HepG2 (cell line): ENCODE data around the gene PSMA7. TPM values are rescaled to one million over a fixed set of nuclear protein-coding genes. Genes with fewer than 3 reads are reported as not detected.

Source experiments
- CBX1 ChIP-seq: IDR thresholded peaks from one replicate; pipeline ENCODE4 v1.6.1; 2016; ENCODE audit warnings: antibody characterized with exemption, low read depth
- KLF12 ChIP-seq: sonication (generic); formaldehyde crosslinking; IDR thresholded peaks from 2 replicates; pipeline ENCODE4 v1.4.0; 2020; ENCODE audit warnings: missing genetic modification reagents, borderline replicate concordance
- MTA1 ChIP-seq: sonication (generic); formaldehyde crosslinking; IDR thresholded peaks from 2 replicates; pipeline ENCODE4 v1.4.0; 2020; ENCODE audit warnings: missing genetic modification reagents, mild to moderate bottlenecking, borderline replicate concordance
- NFRKB ChIP-seq: fragments of 450-650 bp; IDR thresholded peaks from 2 replicates; pipeline ENCODE4 v1.6.1; 2017
- SALL1 ChIP-seq: sonication (generic); formaldehyde crosslinking; IDR thresholded peaks from 2 replicates; pipeline ENCODE4 v1.8.0; 2022; ENCODE audit warnings: mild to moderate bottlenecking, missing genetic modification reagents
- SIN3A ChIP-seq: IDR thresholded peaks from 2 replicates; pipeline ENCODE4 v1.6.1; 2011; ENCODE audit warnings: low read depth, mild to moderate bottlenecking, control low read depth, low read length, borderline replicate concordance
- ZNF333 ChIP-seq: sonication (generic); formaldehyde crosslinking; IDR thresholded peaks from 2 replicates; pipeline ENCODE4 v1.4.0; 2020; ENCODE audit warnings: mild to moderate bottlenecking, missing genetic modification reagents, borderline replicate concordance
- ZNF484 ChIP-seq: sonication (generic); formaldehyde crosslinking; IDR thresholded peaks from 2 replicates; pipeline ENCODE4 v1.5.1; 2020; ENCODE audit warnings: mild to moderate bottlenecking, low read depth, missing genetic modification reagents, borderline replicate concordance
- polyA plus RNA-seq, 8 experiments: library from polyadenylated mRNA; depleted of rRNA in 3 of 8; stranded (reverse) in 7 of 8; unstranded in 1 of 8; fragments of >200 nt; fragmentation: Illumina TruSeq in 4 of 8; extraction: Trizol in 4 of 8; gene quantifications; 2 replicates each; pipeline versions ENCODE4 v1.2.1 to v1.2.3, GENCODE V29; 2011 to 2016; ENCODE audit warnings: low read depth in 4 of 8, missing spikeins in 1 of 8, mixed read lengths in 1 of 8; ENCODE audit not compliant: insufficient read depth in 1 of 8
- total RNA-seq, 5 experiments: library from RNA; depleted of rRNA; stranded (reverse); fragments of >200 nt; fragmentation: Illumina TruSeq; extraction: Trizol; gene quantifications; 2 replicates each; pipeline ENCODE4 v1.2.3, GENCODE V29; 2016; ENCODE audit warnings: low read depth in 1 of 5
- TF ChIP-seq, protein P1 (sequence below): sonication (generic); formaldehyde crosslinking; IDR thresholded peaks from one replicate; pipeline ENCODE4 v1.5.1; 2020; ENCODE audit warnings: mild to moderate bottlenecking, missing genetic modification reagents; ENCODE audit errors: not compliant biosample characterization
- TF ChIP-seq, protein P2 (sequence below): sonication (generic); formaldehyde crosslinking; IDR thresholded peaks from 2 replicates; pipeline ENCODE4 v1.4.0; 2020; ENCODE audit warnings: missing genetic modification reagents
- TF ChIP-seq, protein P3 (sequence below): sonication (generic); formaldehyde crosslinking; IDR thresholded peaks from 2 replicates; pipeline ENCODE4 v1.5.0; 2020; ENCODE audit warnings: mild to moderate bottlenecking, missing genetic modification reagents
- TF ChIP-seq, protein P4 (sequence below): sonication (generic); formaldehyde crosslinking; IDR thresholded peaks from 2 replicates; pipeline ENCODE4 v1.5.0; 2020; ENCODE audit warnings: missing genetic modification reagents

PSMA7 gene
- total and polyA plus RNA-seq, 2 of the 13 experiments (the other 11 are each of a cell fraction or from before 2014, with no cell fraction given), result 531 to 631 TPM

DNA sequence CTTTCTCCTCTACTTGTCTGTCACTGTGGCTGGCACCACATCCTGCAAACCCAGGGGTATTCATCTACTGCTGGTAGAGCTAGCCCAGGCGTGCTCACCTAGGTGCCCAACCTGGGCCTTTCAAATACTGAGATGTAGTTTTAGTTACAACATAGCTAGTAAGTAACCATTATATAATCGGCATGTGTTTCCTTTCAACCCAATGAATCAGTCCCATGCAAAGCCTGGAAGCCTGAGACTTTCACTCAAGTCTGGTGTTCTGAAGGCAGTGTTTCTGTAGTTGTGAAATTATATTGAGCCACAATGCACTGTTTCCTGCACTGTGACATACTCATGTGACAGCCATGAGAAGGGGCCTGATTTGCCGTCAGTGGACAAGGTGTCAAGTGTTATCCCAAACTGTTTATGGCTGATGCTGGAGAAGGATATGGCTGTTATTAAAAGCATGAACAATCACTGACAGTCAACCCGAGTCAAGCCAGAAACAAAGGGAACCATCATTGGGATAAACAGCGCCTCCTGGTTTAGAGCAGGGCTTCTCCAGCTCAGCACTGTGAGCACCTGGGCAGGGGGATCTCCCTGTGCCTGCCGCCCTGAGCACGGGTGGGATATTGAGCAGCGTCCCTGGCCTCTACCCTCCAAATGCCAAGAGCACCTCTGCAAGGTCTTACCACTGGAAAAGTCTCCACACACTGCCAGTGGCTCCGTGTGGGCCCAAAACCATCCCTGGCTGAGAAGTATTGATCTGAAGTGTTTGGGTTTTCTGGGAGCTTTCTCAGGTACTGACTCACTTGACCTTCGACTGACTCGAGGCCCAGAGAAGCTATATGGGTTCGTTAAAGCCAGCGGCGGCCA, 1.6 kb downstream of the PSMA7 start (continued):
- TF ChIP-seq, protein P1, sequence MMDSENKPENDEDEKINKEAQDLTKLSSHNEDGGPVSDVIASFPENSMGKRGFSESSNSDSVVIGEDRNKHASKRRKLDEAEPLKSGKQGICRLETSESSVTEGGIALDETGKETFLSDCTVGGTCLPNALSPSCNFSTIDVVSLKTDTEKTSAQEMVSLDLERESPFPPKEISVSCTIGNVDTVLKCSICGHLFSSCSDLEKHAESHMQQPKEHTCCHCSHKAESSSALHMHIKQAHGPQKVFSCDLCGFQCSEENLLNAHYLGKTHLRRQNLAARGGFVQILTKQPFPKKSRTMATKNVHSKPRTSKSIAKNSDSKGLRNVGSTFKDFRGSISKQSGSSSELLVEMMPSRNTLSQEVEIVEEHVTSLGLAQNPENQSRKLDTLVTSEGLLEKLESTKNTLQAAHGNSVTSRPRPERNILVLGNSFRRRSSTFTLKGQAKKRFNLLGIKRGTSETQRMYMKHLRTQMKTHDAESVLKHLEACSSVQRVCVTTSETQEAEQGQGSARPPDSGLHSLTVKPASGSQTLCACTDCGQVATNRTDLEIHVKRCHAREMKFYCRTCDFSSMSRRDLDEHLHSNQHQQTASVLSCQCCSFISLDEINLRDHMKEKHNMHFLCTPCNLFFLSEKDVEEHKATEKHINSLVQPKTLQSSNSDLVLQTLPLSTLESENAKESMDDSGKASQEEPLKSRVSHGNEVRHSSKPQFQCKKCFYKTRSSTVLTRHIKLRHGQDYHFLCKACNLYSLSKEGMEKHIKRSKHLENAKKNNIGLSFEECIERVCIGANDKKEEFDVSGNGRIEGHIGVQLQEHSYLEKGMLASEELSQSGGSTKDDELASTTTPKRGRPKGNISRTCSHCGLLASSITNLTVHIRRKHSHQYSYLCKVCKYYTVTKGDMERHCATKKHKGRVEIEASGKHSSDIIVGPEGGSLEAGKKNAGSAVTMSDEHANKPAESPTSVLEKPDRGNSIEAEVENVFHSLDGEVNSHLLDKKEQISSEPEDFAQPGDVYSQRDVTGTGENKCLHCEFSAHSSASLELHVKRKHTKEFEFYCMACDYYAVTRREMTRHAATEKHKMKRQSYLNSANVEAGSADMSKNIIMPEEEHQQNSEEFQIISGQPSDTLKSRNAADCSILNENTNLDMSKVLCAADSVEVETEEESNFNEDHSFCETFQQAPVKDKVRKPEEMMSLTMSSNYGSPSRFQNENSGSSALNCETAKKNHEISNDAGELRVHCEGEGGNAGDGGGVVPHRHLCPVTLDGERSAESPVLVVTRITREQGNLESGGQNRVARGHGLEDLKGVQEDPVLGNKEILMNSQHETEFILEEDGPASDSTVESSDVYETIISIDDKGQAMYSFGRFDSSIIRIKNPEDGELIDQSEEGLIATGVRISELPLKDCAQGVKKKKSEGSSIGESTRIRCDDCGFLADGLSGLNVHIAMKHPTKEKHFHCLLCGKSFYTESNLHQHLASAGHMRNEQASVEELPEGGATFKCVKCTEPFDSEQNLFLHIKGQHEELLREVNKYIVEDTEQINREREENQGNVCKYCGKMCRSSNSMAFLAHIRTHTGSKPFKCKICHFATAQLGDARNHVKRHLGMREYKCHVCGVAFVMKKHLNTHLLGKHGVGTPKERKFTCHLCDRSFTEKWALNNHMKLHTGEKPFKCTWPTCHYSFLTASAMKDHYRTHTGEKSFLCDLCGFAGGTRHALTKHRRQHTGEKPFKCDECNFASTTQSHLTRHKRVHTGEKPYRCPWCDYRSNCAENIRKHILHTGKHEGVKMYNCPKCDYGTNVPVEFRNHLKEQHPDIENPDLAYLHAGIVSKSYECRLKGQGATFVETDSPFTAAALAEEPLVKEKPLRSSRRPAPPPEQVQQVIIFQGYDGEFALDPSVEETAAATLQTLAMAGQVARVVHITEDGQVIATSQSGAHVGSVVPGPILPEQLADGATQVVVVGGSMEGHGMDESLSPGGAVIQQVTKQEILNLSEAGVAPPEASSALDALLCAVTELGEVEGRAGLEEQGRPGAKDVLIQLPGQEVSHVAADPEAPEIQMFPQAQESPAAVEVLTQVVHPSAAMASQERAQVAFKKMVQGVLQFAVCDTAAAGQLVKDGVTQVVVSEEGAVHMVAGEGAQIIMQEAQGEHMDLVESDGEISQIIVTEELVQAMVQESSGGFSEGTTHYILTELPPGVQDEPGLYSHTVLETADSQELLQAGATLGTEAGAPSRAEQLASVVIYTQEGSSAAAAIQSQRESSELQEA (CRISPR knock-in tag), result no peak
- TF ChIP-seq SALL1 (CRISPR knock-in tag) (peak; percentile 38), KLF12 (no peak), NFRKB (no peak), SIN3A (peak; percentile 72; the same call in 1 of the 2 replicates), ZNF333 (CRISPR knock-in tag) (no peak), ZNF484 (no peak), CBX1 (no peak), MTA1 (no peak; the same call in 1 of the 2 replicates)
- TF ChIP-seq, protein P2, sequence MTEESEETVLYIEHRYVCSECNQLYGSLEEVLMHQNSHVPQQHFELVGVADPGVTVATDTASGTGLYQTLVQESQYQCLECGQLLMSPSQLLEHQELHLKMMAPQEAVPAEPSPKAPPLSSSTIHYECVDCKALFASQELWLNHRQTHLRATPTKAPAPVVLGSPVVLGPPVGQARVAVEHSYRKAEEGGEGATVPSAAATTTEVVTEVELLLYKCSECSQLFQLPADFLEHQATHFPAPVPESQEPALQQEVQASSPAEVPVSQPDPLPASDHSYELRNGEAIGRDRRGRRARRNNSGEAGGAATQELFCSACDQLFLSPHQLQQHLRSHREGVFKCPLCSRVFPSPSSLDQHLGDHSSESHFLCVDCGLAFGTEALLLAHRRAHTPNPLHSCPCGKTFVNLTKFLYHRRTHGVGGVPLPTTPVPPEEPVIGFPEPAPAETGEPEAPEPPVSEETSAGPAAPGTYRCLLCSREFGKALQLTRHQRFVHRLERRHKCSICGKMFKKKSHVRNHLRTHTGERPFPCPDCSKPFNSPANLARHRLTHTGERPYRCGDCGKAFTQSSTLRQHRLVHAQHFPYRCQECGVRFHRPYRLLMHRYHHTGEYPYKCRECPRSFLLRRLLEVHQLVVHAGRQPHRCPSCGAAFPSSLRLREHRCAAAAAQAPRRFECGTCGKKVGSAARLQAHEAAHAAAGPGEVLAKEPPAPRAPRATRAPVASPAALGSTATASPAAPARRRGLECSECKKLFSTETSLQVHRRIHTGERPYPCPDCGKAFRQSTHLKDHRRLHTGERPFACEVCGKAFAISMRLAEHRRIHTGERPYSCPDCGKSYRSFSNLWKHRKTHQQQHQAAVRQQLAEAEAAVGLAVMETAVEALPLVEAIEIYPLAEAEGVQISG (CRISPR knock-in tag), result no peak; the same call in 1 of the 2 replicates
- TF ChIP-seq, protein P3, sequence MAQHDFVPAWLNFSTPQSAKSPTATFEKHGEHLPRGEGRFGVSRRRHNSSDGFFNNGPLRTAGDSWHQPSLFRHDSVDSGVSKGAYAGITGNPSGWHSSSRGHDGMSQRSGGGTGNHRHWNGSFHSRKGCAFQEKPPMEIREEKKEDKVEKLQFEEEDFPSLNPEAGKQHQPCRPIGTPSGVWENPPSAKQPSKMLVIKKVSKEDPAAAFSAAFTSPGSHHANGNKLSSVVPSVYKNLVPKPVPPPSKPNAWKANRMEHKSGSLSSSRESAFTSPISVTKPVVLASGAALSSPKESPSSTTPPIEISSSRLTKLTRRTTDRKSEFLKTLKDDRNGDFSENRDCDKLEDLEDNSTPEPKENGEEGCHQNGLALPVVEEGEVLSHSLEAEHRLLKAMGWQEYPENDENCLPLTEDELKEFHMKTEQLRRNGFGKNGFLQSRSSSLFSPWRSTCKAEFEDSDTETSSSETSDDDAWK (CRISPR knock-in tag), result no peak
- TF ChIP-seq, protein P4, sequence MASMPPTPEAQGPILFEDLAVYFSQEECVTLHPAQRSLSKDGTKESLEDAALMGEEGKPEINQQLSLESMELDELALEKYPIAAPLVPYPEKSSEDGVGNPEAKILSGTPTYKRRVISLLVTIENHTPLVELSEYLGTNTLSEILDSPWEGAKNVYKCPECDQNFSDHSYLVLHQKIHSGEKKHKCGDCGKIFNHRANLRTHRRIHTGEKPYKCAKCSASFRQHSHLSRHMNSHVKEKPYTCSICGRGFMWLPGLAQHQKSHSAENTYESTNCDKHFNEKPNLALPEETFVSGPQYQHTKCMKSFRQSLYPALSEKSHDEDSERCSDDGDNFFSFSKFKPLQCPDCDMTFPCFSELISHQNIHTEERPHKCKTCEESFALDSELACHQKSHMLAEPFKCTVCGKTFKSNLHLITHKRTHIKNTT (CRISPR knock-in tag), result no peak
